ENCODE results near the gene OR10S1.
"Not testable (repeated sequence)": the region's sequence is repeated elsewhere in the genome, so short reads cannot be mapped to it uniquely, and the experiment has no call there.

Gene OR10S1, protein sequence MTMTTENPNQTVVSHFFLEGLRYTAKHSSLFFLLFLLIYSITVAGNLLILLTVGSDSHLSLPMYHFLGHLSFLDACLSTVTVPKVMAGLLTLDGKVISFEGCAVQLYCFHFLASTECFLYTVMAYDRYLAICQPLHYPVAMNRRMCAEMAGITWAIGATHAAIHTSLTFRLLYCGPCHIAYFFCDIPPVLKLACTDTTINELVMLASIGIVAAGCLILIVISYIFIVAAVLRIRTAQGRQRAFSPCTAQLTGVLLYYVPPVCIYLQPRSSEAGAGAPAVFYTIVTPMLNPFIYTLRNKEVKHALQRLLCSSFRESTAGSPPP

DNA sequence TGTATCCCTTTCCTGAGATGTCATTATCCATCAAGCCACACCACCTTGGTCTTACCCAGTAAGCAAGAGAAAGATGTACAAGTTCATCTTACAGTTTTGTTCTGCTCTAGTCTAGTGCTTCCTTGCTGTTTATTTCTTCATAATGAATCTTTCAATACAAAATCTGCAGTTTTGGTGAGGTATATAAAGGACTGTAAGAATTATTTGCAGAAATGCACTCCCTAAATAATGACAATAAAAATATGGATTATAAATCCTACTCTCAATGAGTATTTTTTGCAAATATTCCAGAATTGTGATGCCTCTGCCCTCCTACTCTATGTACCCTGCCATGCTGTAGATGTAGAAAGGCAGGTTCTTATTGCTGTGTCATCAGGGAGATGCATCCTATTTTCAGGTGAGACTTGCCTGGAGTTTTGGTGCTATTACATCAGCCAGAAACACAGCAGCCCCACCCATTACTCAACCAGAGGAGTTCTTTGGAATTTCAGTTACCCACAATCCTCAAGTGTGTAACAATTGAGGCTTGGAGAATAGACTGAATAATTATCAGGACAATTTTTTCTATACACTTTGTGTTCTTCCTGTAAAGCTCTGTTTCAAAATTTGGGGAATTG is at the start of gene OR10S1:
Gene OR10S1 (minus strand): TSS at position 51 of the 617 bp plus-strand sequence. CDS start 117 bp downstream, outside the sequence.
- no peak for DNase-seq

DNA sequence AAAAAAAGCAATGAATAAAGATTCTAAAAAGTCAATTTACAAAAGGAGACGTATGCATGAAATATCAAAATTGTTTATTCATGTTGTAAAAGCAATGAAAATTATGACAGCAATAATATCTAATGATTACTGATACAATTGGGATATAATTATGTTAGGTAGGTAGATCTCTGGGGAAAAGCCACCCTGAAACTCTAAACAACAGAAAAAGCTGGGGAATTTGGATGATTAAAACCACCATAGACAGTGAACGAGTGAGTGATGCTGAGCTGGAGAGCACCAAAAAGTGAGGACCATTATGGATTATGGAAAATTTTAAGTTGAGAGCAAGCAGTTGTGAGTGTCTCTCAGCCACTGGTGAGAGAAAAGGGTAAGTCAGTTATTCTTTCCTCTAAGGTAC is 48.9 kb upstream of the OR10S1 start, which contains the start of gene OR10G8:
Gene OR10G8 (plus strand): TSS at position 301 of the 400 bp plus-strand sequence. CDS start 2,825 bp downstream, outside the sequence.
- no peak for DNase-seq

DNA sequence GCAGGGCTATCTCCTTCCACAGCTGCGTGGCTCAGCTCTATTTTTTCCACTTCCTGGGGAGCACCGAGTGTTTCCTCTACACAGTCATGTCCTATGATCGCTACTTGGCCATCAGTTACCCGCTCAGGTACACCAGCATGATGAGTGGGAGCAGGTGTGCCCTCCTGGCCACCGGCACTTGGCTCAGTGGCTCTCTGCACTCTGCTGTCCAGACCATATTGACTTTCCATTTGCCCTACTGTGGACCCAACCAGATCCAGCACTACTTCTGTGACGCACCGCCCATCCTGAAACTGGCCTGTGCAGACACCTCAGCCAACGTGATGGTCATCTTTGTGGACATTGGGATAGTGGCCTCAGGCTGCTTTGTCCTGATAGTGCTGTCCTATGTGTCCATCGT is 38.3 kb upstream of the OR10S1 start:
- not testable (repeated sequence) for DNase-seq

DNA sequence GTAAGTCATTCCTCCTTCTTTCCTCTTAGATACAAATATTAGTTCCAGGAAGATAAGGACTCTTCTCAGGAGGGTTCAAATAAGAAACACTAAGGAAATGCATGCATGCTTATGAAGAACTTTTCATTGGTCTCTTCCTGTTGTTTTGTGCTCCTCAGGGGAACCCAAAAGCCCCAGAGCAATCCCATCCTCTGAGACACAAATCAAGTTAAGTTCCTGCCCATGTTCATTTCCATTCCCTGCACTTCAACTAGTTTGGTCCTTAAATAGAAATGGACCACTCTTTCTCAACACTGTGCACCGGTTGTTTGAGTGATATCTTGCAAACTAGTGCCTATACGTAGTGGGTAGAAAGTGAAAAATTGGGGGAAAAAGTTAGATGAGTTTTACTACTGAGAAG is 35.1 kb upstream of the OR10S1 start, which contains the start of gene OR10G4:
Gene OR10G4 (plus strand): TSS at position 301 of the 400 bp plus-strand sequence. CDS start 2,578 bp downstream, outside the sequence.
- DNase-seq, result no peak

DNA sequence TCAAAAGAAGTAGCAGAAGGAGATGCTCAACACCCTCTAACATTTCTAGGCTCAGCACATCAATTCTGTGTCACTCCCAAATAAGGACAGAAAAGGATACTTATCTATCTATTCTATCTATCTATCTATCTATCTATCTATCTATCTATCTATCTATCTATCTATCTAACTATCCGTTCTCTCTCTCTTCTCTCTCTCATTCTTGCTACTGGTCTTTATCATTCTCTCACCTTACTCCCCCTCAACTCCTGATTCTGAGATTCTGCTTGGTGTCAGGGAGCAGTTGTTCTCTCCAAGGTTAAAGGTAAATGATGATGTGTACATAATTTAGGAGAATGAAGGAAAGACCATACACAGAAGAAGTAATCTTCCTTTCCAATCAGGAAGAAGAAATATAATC is 17.5 kb upstream of the OR10S1 start, which contains the start of gene OR10G6:
Gene OR10G6 (minus strand): TSS at position 43 of the 400 bp plus-strand sequence. CDS start 0 bp downstream, at position 43.
- DNase-seq, result no peak

DNA sequence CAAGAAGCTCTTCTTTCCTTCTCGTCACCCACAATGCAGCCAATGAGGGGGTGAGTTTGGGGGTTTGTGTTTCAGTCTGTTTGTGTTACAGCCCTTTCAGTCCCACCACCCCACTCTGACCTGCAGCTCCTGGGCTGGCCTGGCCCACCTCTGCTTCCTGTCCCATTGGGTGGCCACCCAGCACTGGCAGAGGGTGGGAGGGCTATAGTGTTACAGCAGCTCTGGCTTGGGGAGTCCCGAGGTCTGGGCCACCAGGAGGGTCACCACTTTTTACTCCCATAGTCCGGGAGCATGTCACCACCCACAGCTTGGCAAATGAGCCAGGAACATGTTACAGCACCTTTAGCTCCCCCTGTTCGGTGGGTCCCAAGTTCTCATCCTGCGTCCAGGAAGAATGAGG is 1.7 kb upstream of the OR10S1 start:
- no peak for DNase-seq

DNA sequence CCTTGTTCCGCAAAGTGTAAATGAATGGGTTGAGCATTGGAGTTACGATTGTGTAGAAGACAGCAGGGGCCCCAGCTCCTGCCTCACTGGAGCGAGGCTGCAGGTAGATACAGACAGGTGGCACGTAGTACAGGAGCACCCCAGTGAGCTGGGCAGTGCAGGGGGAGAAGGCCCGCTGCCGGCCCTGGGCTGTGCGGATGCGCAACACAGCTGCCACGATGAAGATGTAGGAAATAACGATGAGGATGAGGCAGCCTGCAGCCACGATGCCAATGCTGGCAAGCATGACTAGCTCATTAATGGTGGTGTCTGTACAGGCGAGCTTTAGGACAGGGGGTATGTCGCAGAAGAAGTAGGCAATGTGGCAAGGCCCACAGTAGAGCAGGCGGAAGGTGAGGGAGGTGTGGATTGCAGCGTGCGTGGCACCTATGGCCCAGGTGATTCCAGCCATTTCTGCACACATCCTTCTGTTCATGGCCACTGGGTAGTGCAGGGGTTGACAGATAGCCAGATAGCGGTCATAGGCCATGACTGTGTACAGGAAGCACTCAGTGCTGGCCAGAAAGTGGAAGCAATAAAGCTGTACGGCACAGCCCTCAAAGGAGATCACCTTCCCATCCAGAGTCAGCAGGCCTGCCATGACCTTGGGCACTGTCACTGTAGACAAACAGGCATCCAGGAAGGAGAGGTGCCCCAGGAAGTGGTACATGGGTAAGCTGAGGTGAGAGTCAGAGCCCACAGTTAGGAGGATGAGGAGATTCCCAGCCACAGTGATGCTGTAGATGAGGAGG is 616 bp downstream of the OR10S1 start:
- DNase-seq, result no peak

DNA sequence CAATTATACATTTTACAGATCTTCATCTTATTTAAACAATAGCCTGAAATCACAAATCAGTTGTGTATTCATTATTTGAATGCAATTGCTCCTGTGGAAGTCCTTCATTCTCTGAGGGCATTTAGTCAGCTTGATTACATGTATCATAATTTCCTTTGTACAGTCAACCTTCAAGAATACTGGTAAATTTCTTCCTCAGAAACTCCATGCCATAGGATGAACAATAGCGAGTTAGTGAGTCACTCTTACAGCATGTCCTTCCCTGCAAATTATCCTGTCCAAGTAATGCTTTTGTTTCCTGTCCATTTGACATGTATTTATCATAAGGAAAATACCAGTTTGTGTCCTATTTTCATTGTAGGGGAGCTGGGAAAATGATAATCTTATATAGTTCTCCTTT is 3.8 kb downstream of the OR10S1 start:
- no peak for DNase-seq

DNA sequence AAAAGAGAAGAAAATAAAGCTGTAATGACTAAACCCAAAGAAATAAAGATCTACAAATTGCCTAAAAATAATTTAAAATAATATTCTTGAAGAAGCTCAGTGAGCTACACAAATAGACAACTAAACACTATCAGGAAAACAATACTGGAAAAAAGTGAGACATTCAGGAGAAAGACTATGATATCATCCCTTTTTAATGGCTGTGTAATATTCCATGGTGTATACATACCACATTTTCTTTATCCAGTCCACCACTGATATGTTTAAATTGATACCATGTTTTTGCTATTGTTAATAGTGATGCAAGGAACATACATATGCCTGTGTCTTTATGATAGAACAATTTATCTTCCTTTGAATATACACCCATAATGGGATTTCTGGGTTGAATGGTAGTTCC is 20.8 kb downstream of the OR10S1 start:
- no peak for DNase-seq

DNA sequence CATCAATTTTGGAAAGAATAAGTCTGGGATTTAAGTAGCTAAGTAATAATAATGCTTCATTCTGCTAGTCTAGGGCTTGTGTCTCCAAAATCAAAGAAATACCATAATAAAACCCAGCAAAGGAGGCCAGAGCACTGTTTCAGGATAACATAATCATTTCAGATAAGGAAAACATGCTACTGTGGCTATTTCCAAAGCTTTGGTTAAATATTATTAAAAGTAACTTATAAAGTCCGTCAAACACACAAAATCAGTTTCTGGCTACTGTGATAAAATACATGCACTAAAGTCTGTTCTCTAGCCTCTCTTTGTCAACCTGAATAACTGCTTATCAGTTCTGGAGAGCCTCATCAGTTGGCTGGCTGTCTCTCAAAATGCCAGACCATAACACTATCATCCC is 32.4 kb downstream of the OR10S1 start:
- no peak for DNase-seq

DNA sequence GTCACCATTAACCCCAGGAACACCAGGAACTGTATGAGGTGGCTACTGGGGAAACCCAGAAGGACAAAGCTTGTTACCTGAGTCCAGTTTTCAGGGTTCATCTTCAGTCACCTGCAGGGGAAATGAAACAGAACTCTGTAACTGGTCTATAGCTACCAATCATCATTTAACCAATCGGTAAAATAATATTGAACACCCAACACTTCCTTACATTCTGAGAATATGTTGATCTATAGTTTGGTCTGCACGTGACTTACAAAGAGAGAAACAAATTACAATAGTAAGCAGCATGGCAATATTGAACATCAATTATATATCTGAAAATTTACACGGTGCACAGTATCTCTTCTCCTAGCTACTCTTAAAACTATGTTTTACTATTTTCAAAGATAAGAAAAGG is 33.8 kb downstream of the OR10S1 start, which contains the start of gene OR6T1:
Gene OR6T1 (minus strand): TSS at position 101 of the 400 bp plus-strand sequence. CDS start 0 bp downstream, at position 101.
- DNase-seq, result no peak

DNA sequence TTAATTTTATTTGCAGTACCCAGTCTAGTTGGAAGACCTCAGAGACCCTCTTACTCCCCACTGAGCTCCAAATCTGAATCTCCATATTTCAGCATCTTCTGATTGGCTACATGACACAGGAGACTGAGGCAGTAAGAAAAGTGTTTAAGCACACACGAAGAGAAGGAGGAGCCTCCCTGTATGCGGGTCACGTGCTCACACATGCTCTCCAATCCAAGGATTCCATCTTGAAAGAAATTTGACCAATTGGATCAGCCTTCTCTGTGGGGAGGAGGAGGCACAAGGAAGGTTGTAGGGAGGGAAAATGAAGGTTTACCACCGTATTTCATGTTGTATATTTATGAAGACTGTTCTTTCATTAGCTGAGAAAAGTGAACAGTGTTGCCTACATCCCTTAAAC is 35.2 kb downstream of the OR10S1 start:
- DNase-seq, result no peak

DNA sequence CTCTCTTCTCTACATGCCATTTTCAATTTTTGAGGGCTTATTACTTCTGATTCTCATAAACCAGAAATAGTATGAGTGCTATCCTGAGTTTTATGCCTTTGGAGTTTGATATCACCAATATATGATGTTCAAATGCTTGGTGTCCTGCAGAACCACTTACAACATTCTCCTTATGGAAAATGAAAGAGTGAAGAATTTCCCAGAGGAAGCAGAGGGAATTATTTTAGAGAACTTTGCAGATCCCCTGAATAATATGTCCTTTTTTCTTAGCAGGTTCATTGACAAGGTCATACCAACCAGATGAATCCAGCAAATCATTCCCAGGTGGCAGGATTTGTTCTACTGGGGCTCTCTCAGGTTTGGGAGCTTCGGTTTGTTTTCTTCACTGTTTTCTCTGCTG is 38.3 kb downstream of the OR10S1 start, which contains the start of gene OR4D5:
Gene OR4D5 (plus strand): TSS at position 301 of the 400 bp plus-strand sequence. CDS start 0 bp downstream, at position 301.
- DNase-seq, result no peak

Data from NCI-H1092 treated with DMSO at 0.1 percent for 48 hours (cell line).